ENCODE data around the gene ARL8B.

ARL8B gene

DNA sequence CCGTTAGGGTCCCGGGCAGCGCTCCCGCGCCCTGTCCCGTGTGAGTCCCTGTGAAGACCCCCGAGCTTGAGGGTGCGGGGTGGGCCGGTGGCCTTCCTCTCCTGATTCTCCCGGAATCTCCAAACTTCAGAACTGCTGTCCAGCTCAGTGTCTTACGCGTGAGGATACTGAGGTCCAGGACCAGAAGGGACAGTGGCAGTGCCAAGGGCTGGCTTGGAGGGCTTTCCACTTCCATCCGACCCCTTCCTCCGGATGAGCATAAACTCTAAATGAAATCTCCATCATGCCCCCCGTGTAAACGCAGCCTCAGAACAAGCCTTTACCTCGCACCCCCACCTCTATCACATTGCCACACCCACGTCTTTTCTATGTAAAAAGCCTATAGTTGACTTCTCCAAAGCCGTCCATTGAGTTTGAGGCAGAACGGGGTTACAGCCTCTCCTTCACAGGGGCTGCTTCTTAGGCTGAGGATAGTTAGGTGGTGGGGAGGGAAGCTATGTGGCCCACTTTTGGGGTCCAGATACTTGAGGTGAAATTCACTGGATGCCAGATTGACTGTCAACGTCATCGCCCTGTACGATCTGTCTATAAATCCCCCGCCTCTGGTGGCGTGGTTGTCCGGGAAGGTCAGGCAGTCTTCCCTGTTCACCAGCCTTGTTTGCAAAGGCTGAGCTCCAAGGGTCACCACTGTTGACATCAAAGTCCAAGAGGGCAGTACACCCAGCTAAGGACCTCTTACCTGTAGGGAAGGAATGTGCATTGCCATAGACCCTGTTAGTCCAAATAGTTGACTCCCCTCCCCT is 66.5 kb downstream of the ARL8B start:
- DNase-seq: peak; percentile 50

DNA sequence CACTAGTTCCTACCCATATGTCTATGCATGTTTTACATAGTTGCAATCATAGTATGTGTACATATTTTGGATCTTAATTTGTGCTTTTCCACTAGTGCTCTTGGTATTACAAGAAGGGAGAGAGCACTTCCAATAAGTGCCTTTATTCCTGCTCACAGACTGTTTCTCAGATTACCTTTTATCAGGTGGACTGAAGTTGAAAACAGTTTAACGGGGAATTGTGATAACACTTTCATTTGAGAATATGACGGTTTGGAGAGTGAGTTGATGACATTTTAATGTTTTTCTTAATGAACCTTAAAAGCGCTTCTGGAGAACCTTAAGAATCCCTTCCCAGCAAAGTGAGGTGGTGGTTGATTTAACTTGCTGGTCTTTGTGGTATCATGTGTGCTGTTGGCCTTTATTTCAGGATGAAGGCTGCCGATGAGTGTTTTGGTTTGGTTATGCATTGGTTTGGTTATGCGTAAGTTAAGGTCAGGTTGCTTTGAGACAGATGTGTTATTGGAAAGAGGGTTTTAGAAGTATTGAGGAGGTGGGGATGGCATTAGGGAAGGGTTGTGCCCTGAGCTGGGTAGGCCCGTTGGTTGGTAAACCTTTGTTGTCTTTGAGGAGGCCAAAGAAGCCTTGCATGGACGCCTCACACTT is 68.2 kb downstream of the ARL8B start:
- DNase-seq: no peak

DNA sequence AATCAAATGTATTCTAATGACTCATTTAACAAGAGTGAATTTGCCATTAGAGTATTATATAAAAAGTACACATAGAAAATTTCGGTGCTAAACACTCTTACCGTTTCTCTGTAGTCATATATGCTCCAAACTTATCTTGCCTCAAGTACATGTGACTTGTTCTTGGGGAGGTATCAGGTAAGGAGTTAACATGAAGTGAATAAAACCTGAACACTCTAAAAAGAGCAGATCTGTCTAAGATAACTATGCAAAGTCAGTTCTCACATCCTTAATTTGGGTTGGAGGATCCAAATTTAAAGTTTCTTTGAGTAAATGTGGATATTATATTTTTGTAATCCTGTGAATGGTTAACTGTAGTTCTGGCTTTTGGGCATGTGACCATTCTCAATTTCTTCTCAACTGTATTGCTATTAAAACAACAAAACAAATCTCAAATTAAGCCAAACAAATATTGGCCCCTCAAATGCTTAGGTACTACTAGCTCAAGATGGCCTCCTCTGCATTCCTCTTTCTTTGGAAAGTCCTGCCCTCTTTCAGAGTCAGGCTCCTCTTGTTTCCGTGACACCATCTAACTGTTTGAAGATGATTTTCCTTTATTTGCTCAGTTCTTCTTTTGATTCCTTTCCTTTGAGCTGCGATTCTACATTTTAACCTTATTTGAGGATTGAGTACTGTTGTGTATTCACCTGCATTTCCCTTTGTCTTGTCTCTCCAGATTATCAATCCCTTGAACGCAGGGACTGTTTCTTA is 69.6 kb downstream of the ARL8B start:
- DNase-seq: no peak

DNA sequence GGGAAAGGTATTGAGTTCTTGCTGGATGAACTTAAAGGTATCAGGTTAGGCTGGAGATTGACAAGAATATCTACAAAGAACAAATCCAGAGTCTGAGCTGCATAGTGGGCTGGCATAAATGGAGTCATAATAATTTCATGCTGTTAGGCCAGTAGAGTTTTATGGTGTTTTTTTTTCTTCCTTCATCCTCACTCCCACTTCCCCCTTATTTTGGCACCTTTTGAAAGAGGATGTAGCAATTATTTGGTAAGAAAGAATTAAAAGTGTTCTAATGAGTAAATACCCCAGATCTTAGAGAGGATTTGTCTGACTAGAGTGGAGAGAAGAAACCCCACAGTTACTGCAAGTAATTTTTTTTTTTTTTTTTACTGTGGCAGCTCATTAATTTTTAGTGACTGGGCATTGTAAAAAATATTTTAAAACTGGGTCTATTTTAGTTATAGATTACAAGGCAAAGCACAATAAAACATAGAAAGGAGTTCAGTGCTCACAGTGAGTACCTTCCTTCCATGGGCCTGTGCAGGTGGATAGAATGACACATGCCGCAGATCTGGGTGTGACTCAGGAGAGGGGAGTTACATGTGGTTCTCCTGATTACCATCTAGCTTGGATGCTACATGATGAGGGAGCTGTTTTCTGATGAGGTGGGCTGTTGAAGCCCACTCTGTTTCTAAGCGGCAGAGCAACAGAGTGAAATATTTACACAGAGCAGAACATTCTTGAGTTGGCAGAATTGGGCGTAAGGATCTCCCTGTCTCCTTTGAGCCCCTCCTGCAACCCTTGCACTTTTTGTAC is 70.7 kb downstream of the ARL8B start:
- DNase-seq: peak; percentile 16

DNA sequence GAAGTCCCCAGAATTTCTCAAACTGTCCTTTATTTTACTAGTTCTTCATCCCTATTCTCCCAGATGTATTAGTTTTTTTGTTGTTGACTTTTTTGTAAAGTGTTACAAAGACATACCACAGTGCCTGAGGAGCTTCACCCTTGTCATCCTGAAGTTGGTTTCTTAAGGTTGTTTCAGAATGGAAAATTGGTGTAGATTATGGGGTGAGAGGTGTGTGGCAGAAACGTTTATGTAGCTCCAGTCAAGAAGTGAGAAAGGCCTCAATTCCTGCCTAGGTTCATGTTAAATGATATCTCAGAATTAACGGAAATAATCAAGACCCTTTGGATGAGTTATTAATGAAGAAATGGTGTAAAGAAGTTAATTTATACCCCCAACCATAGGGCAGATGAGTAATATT is 72.2 kb downstream of the ARL8B start:
- DNase-seq: no peak

DNA sequence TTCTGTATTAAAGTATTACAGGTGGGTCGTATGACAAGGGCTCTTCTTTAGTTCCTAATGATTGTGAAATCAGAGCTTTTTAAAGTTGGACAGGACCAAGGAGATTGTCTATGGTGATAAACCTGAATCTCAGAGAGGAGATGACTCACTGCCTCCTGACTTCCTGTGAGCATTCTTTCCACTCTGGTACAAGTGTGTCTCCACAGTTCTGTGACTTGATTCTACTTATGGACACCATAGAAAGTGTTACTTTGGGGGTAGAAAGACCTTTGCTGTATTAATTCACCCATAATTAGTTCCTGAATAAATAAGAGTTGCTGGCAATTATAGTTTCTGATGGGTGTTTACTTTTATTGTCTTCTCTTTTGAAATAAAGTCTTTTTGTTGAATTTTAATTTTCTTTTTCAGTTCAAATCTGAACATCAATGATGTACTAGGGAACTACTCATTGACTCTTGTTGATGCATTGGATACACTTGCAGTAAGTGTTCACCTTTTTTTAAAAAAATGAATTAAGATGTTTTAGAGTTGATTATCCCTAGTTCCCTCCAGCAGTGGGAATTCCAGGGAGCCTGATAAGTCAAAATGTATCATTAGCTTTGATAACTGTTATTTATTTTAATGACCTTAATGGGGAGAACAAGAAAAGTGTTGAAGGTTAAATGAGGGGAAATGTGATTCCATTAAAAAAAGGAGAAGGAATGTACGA is 72.9 kb downstream of the ARL8B start:
- peak; percentile 56 for DNase-seq

DNA sequence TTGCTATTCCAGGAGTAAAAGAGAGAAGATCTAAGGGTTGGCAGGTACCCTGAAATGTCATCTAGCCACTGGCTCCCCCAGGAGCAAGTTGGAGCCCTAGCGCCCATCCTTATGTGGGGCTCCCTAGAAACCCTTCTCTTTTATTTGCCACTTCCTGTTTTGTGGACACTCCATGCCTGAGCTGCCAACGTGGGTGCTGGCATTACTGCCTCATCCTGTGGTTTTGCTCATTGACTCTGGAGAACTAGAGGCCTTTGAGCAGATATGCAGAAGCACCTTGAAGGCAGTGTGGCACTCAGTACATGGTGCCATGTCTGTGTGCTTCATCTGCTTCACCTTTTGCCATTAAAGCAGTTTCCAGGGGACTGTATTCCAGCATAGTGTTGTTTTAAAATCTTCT is 73.5 kb downstream of the ARL8B start:
- no peak for DNase-seq

DNA sequence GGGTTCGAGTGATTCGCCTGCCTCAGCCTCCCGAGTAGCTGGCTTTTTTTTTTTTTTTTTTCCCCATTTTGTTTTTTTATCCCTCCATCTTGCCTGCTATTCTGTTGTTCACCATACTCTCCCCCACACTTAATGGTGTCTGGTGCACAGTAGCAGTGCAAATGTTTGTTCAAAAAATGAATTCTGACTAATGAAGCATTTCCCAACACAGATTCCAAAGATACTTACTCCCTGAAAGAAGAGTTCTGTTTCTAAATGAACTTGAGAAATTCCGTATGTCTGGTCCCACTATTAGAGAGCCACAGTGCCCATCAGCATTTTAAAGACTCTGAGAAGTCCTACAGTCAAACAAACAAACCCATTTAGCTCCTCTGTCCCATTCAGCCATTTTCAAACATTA is 74.9 kb downstream of the ARL8B start:
- DNase-seq: no peak

DNA sequence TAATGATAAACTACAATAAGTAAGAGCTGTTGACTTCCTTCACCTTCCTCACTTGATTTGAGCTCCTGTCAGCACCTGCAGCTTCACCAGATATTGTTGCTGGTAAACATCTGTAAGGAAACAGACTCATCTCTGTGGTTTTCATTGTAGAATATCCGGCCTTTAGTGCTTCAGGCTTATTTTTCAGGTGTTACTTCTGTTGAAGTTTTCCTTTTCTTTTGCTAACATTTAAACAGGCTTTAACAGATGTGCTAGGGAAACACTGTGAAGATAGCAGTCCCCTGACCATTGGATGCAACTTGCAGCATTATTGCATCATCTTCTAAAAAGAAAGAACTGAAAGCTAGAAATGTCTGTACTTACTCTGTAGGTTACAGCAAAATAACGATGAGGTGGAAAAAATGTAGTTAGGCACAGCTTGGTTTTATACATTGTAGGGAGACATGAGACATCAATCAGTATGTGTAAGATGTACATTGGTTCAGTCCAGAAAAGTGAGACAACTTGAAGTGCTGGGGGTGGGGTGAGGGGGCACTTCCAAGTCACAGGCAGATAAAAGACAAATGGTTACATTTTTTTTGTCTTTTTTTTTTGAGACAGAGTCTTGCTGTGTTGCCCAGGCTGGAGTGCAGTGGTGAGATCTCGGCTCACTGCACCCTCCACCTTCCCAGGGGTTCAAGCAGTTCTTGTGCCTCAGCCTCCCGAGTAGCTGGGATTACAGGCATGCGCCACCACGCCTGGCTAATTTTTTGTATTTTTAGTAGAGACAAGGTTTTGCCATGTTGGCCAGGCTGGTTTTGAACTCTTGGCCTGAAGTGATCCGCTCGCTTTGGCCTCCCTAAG is 75.6 kb downstream of the ARL8B start:
- DNase-seq: peak; percentile 31

DNA sequence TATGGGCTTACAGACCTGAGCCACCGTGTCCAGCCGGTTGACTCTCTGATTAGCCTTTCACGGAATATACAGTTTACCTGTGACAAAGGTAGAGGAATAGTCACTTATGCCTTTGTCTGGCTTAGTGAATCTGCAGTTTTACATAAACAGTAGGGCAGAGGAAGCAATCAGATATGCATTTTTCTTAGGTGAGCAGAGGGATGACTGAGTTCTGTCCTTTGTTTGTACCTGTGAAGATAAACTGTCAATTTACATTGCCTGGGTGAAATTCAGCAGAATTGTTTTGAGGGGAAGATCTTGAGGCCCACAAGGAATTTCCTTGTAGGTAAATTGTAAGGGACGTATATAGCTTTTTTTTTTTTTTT is 76.2 kb downstream of the ARL8B start:
- no peak for DNase-seq

DNA sequence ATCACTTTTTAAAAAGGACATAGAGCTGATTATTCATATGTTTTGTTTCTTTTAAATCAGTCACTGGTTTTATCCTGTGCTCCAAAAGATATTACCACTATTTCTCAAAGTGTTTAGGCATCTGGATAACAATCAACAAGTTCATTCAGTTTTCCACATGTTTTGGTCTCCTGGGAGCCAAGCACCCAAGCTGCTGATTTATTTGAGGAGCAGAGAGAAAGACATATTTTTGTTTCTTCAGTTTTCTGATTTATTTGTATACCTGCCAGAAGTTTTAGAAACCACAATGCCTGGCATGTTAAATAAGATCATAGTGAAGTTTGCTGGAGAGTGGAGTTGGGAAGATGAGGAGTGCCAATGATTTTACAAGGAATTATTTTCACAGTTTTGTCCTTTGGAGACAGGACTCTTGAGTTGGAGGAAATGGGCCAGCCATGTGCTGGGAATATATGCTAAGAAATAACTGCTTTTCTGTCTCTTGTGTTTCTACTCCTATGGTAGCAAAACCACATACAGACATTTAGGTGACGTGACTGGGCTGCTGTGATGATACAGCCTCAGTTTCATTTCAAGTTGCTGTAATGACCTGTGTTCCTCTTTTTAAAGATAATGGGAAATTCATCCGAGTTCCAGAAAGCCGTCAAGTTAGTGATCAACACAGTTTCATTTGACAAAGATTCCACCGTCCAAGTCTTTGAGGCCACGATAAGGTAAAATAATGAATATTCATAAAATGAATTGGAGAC is 77.1 kb downstream of the ARL8B start:
- DNase-seq: no peak

DNA sequence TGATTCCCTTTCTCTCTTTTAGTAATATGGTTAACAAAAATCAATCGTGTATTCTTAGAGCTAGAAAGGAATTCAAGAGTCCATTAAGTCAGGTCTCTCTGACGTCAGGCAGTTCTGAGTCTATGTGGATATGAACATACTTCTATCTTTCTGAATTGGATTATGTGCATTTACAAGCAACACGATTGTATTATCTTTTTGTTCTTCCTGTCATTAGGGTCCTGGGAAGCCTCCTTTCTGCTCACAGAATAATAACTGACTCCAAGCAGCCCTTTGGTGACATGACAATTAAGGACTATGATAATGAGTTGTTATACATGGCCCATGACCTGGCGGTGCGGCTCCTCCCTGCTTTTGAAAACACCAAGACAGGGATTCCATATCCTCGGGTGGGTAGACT is 79.4 kb downstream of the ARL8B start:
- DNase-seq: no peak

DNA sequence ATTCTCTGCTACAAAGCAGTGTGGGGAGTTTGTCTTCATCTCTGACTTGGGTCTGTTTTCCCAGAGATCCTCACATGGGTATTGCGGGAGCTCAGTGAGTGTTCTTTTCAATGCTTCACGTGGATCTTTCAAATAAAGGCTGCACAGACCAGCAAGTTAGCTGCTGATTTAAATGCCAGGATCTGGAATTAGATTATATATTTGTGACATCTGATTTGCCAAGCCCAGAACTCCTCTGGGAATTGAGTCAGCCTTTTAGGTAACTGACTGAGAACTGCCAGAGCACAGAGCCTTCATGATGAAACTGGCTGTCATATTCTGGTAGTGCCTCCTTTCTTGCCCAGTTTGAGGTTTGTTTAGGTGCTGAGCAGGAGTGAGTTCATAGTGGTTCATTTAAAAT is 80.1 kb downstream of the ARL8B start:
- no peak for DNase-seq

DNA sequence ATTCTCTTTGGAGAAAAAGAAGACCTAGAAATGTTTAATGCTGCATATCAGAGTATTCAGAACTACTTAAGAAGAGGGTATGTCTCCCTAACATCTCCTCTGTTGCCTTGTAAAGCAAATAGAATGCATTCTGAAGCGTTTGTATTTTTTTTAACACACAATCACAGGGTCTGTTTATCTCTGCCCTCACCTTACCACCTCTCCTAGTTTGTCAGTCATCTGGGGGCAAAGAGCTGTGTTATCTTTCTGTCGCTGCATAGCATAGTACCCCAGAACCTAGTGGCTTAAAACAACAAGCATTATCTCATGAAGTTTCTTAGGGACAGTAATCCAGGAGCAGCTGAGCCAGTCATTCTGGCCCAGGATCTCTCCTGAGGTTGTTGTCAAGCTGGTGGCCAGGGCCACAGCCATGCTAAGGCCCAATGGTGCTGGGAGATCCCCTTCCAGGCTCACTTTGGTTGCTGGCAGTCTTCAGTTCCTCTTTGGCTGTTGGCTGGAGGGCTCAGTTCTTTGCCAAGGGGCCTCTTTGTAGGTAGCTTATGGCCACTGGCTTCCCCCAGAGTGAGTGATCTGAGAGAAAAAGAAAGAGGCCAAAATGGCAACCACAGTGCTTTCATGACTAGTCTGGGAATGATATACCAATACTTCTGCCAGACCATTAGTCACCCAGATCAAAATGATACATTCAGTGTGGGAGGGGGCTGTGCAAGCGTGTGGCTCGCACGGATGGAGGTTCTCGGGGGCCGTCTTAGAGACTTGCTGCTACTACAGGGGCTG is 83.3 kb downstream of the ARL8B start:
- no peak for DNase-seq

DNA sequence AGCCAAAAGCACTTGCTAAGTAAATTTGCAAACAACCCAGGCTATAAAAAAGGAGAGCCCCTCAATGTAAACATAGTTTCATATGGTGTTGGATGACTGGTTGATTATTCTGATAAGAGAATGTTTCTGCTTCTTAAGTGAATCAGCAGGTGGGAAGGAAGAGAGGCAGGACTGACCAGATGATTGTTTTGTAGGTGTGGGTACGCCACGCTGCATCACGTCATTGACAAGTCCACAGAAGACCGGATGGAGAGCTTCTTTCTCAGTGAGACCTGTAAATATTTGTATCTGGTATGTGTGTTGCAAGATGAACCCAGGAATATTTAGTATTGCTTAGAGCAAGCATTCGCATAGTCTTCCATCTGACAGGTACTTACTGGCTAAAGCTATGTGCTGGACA is 88.8 kb downstream of the ARL8B start:
- no peak for DNase-seq

DNA sequence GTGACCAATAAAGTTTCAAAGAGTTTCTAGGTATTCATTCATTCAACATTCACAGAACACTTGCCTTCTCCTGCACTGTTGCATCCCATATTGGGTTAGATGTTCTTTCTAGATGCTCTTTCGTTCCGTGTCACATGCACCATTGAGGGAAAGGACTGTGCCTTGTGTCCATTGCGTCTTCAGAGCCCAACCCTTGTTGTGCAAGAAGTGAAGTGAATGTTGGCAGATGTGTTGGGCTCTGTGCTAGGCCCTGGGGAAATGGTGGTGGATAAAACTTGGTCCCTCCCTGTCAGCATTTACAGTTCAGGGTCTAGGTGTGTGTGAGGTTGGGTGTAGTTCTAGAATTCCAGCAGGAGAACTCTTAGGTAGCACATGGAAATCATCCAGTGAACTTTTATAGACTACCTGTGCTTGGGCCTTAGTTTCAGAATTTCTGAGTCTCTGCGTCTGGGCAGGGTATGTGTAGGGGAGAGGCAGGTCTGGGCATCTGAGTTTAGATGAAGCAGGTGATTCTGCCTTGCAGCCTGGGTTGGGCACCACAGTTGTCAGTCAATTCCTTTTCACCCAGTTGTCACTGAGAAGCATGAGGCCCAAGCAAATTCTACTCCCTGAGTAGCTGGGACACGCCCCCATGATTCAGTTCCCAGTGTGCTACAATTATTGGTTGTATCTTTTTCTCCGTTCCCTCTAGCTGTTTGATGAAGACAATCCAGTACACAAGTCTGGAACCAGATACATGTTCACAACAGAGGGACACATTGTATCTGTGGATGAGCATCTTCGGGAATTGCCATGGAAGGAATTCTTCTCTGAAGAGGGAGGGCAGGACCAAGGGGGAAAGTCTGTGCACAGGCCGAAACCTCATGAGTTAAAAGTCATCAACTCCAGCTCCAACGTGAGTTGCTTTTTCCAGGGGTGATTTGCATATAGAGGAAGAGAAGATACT is 90.8 kb downstream of the ARL8B start:
- no peak for DNase-seq

DNA sequence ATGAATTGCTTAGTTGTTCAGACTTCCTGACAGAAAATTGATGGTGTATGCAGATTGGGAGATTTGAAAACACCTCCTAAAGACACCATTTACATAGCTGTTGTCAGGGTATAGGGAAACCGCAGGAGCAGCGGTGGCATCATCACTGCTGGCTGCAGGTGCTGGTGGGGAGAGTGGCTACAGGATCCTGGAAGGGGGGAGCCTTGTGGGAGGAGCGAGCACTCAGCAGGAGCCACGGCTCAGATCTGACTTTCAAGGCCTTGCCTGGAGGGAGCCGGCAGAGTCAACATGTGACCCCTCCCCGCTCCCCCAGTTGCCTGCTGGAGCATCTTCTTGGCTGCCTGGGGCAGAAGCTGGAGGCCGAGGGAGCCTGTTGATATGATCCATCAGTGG is 91.5 kb downstream of the ARL8B start:
- no peak for DNase-seq

DNA sequence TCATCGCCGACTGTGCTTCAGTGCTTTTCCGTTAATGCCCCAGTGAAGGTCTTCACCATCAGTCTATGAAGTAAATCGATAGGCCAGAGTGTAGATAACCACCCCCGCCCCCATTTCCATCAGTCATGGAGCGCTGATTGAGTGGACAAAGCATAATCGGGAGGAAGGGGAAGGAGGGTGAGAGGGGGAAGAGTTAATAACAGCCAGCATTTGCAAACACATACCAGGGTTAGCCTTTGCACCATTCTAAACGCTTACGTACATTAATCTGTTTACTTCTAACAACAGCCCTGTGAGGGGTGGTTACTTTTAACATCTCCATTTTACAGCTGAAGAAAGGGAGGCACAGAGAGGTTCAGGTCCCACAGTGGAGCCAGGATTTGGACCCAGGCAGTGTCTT is 92.3 kb downstream of the ARL8B start:
- DNase-seq: no peak

All from effector CD4-positive, alpha-beta T cell (primary cell).